ENCODE measurements around the gene REXO5. TPM values are rescaled to one million over a fixed set of nuclear protein-coding genes. Genes with fewer than 3 reads are reported as not detected.

Gene REXO5
- 10.0 and 10.2 TPM in 2 replicates for total RNA-seq

GRCh38 chr16:20806168-20807050, at the start of gene REXO5, which contains the start of gene ERI2:
TSS of gene REXO5 (plus strand) at chr16:20806527. CDS start at chr16:20806954, 427 bp downstream.
TSS of gene ERI2 (minus strand) at chr16:20806472. CDS start at chr16:20806430, 42 bp downstream.
- intact Hi-C loops (cut with micrococcal nuclease): loop anchor here (1.0 to 5.0 kb wide), 11 partner anchors 14 to 1491 kb away; partner anchors contain the start of genes DCUN1D3, LDAF1, LYRM1 and POLR3E

- intact Hi-C loops (cut with micrococcal nuclease): loop anchor here (5.0 kb wide), 1 partner anchor 742 kb away; no protein-coding TSS in a partner anchor
Measured at GRCh38 chr16:20760346-20760745, 46.0 kb upstream of the REXO5 start.

GRCh38 chr16:20761175-20761574, 45.2 kb upstream of the REXO5 start:
- intact Hi-C loops (cut with micrococcal nuclease): loop anchor here (5.0 kb wide), 1 partner anchor 741 kb away; no protein-coding TSS in a partner anchor

- intact Hi-C loops (cut with micrococcal nuclease): loop anchor here (1.0 to 5.0 kb wide), 4 partner anchors 21 to 740 kb away; partner anchors contain the start of genes DCUN1D3, ERI2, LYRM1 and REXO5
Measured at GRCh38 chr16:20762404-20763123, 43.8 kb upstream of the REXO5 start.

GRCh38 chr16:20763461-20764232, 42.7 kb upstream of the REXO5 start, which contains the start of gene ACSM3:
TSS of gene ACSM3 (plus strand) at chr16:20764014. CDS start at chr16:20770035, 6,021 bp downstream.
- intact Hi-C loops (cut with micrococcal nuclease): loop anchor here (1.0 to 5.0 kb wide), 4 partner anchors 22 to 739 kb away; partner anchors contain the start of genes DCUN1D3, ERI2, LYRM1 and REXO5

- intact Hi-C loops (cut with micrococcal nuclease): loop anchor here (5.0 kb wide), 1 partner anchor 738 kb away; no protein-coding TSS in a partner anchor
Measured at GRCh38 chr16:20764448-20764847, 41.9 kb upstream of the REXO5 start.

- intact Hi-C loops (cut with micrococcal nuclease): no loop called here
Measured at GRCh38 chr16:20765732-20766131, 40.6 kb upstream of the REXO5 start.

GRCh38 chr16:20766294-20766693, 40.0 kb upstream of the REXO5 start:
- intact Hi-C loops (cut with micrococcal nuclease): no loop called here

GRCh38 chr16:20767577-20767976, 38.8 kb upstream of the REXO5 start:
- intact Hi-C loops (cut with micrococcal nuclease): no loop called here

- intact Hi-C loops (cut with micrococcal nuclease): no loop called here
Measured at GRCh38 chr16:20768121-20768520, 38.2 kb upstream of the REXO5 start.

GRCh38 chr16:20768818-20769217, 37.5 kb upstream of the REXO5 start:
- intact Hi-C loops (cut with micrococcal nuclease): no loop called here

- intact Hi-C loops (cut with micrococcal nuclease): loop anchor here (1.0 kb wide), 1 partner anchor 310 kb away; no protein-coding TSS in a partner anchor
Measured at GRCh38 chr16:20773679-20774078, 32.6 kb upstream of the REXO5 start.

- intact Hi-C loops (cut with micrococcal nuclease): loop anchor here (1.0 kb wide), 1 partner anchor 308 kb away; no protein-coding TSS in a partner anchor
Measured at GRCh38 chr16:20774703-20775362, 31.5 kb upstream of the REXO5 start.

- intact Hi-C loops (cut with micrococcal nuclease): no loop called here
Measured at GRCh38 chr16:20781697-20782096, 24.6 kb upstream of the REXO5 start.

GRCh38 chr16:20782470-20782869, 23.9 kb upstream of the REXO5 start:
- intact Hi-C loops (cut with micrococcal nuclease): no loop called here

GRCh38 chr16:20784204-20784603, 22.1 kb upstream of the REXO5 start:
- intact Hi-C loops (cut with micrococcal nuclease): no loop called here

GRCh38 chr16:20789130-20789529, 17.2 kb upstream of the REXO5 start:
- intact Hi-C loops (cut with micrococcal nuclease): no loop called here

GRCh38 chr16:20791923-20792612, 14.3 kb upstream of the REXO5 start:
- intact Hi-C loops (cut with micrococcal nuclease): no loop called here

GRCh38 chr16:20798364-20798763, 8.0 kb upstream of the REXO5 start:
- intact Hi-C loops (cut with micrococcal nuclease): loop anchor here (2.0 to 5.0 kb wide), 2 partner anchors 76 to 304 kb away; no protein-coding TSS in a partner anchor

Measured in T-helper 1 cell treated with Interleukin-12 subunit alpha and Interleukin-12 subunit beta and Interleukin-4 antibody, amounts not matched to agents 30 ng/mL and 1 ng/mL, for 36 hours (primary cell).